Measurements from ENCODE around the gene FNDC3B.

The FNDC3B gene

GRCh38 chr3:172262991-172263608, 223.7 kb downstream of the FNDC3B start:
- H3K4me3 ChIP-seq (ENCODE audit: low read depth, low read length) = no peak overlapping the region
- no peak for TF ChIP-seq CTCF (IDR thresholded peaks at IDR 0.05; ENCODE audit: low read depth, low read length)
- DNase-seq = no peak
- no peaks in the 10 kb centered on the region for H3K9me3 ChIP-seq
- peaks cover 8% of the 10 kb centered on the region; the same call in 1 of the 2 replicates for H3K4me1 ChIP-seq
- H3K36me3 ChIP-seq = no peaks in the 10 kb centered on the region; the same call in 1 of the 2 replicates
- H3K27me3 ChIP-seq = no peaks in the 10 kb centered on the region

GRCh38 chr3:172263781-172264486, 224.6 kb downstream of the FNDC3B start:
- no peaks in the 10 kb centered on the region; the same call in 1 of the 2 replicates for H3K36me3 ChIP-seq
- H3K27me3 ChIP-seq = no peaks in the 10 kb centered on the region
- DNase-seq = no peak
- no peaks in the 10 kb centered on the region for H3K9me3 ChIP-seq
- TF ChIP-seq CTCF (IDR thresholded peaks at IDR 0.05; ENCODE audit: low read depth, low read length) = no peak
- peaks cover 8% of the 10 kb centered on the region; the same call in 1 of the 2 replicates for H3K4me1 ChIP-seq
- H3K4me3 ChIP-seq (ENCODE audit: low read depth, low read length) = no peak overlapping the region

GRCh38 chr3:172266103-172266502, 226.7 kb downstream of the FNDC3B start:
- H3K4me1 ChIP-seq = peaks cover 4% of the 10 kb centered on the region; the same call in 1 of the 2 replicates
- H3K27me3 ChIP-seq = no peaks in the 10 kb centered on the region
- DNase-seq = no peak
- no peak for TF ChIP-seq CTCF (IDR thresholded peaks at IDR 0.05; ENCODE audit: low read depth, low read length)
- no peak overlapping the region for H3K4me3 ChIP-seq (ENCODE audit: low read depth, low read length)
- no peaks in the 10 kb centered on the region; the same call in 1 of the 2 replicates for H3K36me3 ChIP-seq
- no peaks in the 10 kb centered on the region for H3K9me3 ChIP-seq

GRCh38 chr3:172268425-172268824, 229.0 kb downstream of the FNDC3B start:
- TF ChIP-seq CTCF (IDR thresholded peaks at IDR 0.05; ENCODE audit: low read depth, low read length) = no peak
- no peaks in the 10 kb centered on the region for H3K9me3 ChIP-seq
- no peak for DNase-seq
- H3K27me3 ChIP-seq = no peaks in the 10 kb centered on the region
- H3K36me3 ChIP-seq = no peaks in the 10 kb centered on the region
- H3K4me1 ChIP-seq = no peaks in the 10 kb centered on the region
- no peak overlapping the region for H3K4me3 ChIP-seq (ENCODE audit: low read depth, low read length)

GRCh38 chr3:172268868-172269267, 229.5 kb downstream of the FNDC3B start:
- H3K4me1 ChIP-seq = no peaks in the 10 kb centered on the region
- no peak for TF ChIP-seq CTCF (IDR thresholded peaks at IDR 0.05; ENCODE audit: low read depth, low read length)
- no peaks in the 10 kb centered on the region for H3K9me3 ChIP-seq
- no peaks in the 10 kb centered on the region for H3K36me3 ChIP-seq
- no peak for DNase-seq
- no peak overlapping the region for H3K4me3 ChIP-seq (ENCODE audit: low read depth, low read length)
- H3K27me3 ChIP-seq = no peaks in the 10 kb centered on the region

GRCh38 chr3:172270557-172271166, 231.3 kb downstream of the FNDC3B start:
- no peaks in the 10 kb centered on the region for H3K36me3 ChIP-seq
- H3K9me3 ChIP-seq = no peaks in the 10 kb centered on the region
- peaks cover 9% of the 10 kb centered on the region for H3K4me1 ChIP-seq
- no peak for DNase-seq
- H3K4me3 ChIP-seq (ENCODE audit: low read depth, low read length) = no peak overlapping the region
- no peaks in the 10 kb centered on the region for H3K27me3 ChIP-seq
- TF ChIP-seq CTCF (IDR thresholded peaks at IDR 0.05; ENCODE audit: low read depth, low read length) = no peak

Data from BE2C (cell line).